Glutamatergic neuron (in vitro differentiated cells): ENCODE data around the gene TMX3. TPM values are rescaled to one million over a fixed set of nuclear protein-coding genes. Genes with fewer than 3 reads are reported as not detected.

Experiments
- DNase-seq: peaks from one replicate; pipeline ENCODE4 v3.0.0; 2022
- H3K27ac Mint-ChIP-seq: one replicate; pipeline ENCODE4 v1.8.0; 2020; ENCODE audit warnings: mild to moderate bottlenecking, mixed read lengths, inconsistent platforms; ENCODE audit not compliant: unreplicated experiment
- H3K27me3 Mint-ChIP-seq: one replicate; pipeline ENCODE4 v1.8.0; 2020; ENCODE audit warnings: mild to moderate bottlenecking, moderate library complexity, mixed read lengths, inconsistent platforms; ENCODE audit not compliant: unreplicated experiment
- H3K36me3 Mint-ChIP-seq: one replicate; pipeline ENCODE4 v1.8.0; 2020; ENCODE audit warnings: mild to moderate bottlenecking, mixed read lengths, inconsistent platforms; ENCODE audit not compliant: unreplicated experiment
- H3K4me1 Mint-ChIP-seq: one replicate; pipeline ENCODE4 v1.8.0; 2020; ENCODE audit warnings: mild to moderate bottlenecking, low read depth, mixed read lengths, inconsistent platforms; ENCODE audit not compliant: unreplicated experiment
- H3K4me3 Mint-ChIP-seq: one replicate; pipeline ENCODE4 v1.8.0; 2020; ENCODE audit warnings: mild to moderate bottlenecking, mixed read lengths, inconsistent platforms; ENCODE audit not compliant: unreplicated experiment
- H3K9me3 Mint-ChIP-seq: one replicate; pipeline ENCODE4 v1.8.0; 2020; ENCODE audit warnings: mild to moderate bottlenecking, moderate library complexity, mixed read lengths, inconsistent platforms; ENCODE audit not compliant: unreplicated experiment
- CTCF ChIP-seq: fragments of 200-600 bp; sonication (generic); IDR thresholded peaks from one replicate; pipeline ENCODE4 v1.5.0; 2021; ENCODE audit not compliant: partially characterized antibody, unreplicated experiment
- total RNA-seq: library from RNA; stranded (reverse); fragmentation: NEBNext Ultra II Directional; extraction: Animal tissue kit (Norgen Biotek cat#: 25700); gene quantifications from one replicate; pipeline ENCODE4 v1.2.1, GENCODE V29; 2021; ENCODE audit not compliant: unreplicated experiment

The TMX3 gene
- total RNA-seq, 1 donor from 2014 or later: 68.6 TPM

GRCh38 chr18:68701353-68701752 lies 13.6 kb downstream of the TMX3 start:
- Mint-ChIP-seq H3K4me1 (no peaks in the 10 kb centered on the region), H3K27ac (no peak overlapping the region), H3K27me3 (no peaks in the 10 kb centered on the region), H3K4me3 (no peak overlapping the region), H3K36me3 (no peaks in the 10 kb centered on the region), H3K9me3 (peaks cover 3% of the 10 kb centered on the region)
- DNase-seq: no peak
- no peak for TF ChIP-seq CTCF

- Mint-ChIP-seq H3K4me3 (no peak overlapping the region), H3K9me3 (no peaks in the 10 kb centered on the region), H3K4me1 (no peaks in the 10 kb centered on the region), H3K36me3 (peaks cover 15% of the 10 kb centered on the region), H3K27me3 (peaks cover 2% of the 10 kb centered on the region), H3K27ac (no peak overlapping the region)
- DNase-seq: no peak
- TF ChIP-seq CTCF: no peak
Measured at GRCh38 chr18:68699043-68699442, 15.9 kb downstream of the TMX3 start.

- DNase-seq: no peak
- H3K4me3 Mint-ChIP-seq: no peak overlapping the region
- peaks cover 2% of the 10 kb centered on the region for H3K27me3 Mint-ChIP-seq
- TF ChIP-seq CTCF: no peak
- H3K9me3 Mint-ChIP-seq: no peaks in the 10 kb centered on the region
- no peak overlapping the region for H3K27ac Mint-ChIP-seq
- H3K36me3 Mint-ChIP-seq: peaks cover 15% of the 10 kb centered on the region
- H3K4me1 Mint-ChIP-seq: no peaks in the 10 kb centered on the region
Measured at GRCh38 chr18:68696937-68697336, 18.0 kb downstream of the TMX3 start.

- no peaks in the 10 kb centered on the region for H3K9me3 Mint-ChIP-seq
- H3K27ac Mint-ChIP-seq: no peak overlapping the region
- no peak for DNase-seq
- H3K36me3 Mint-ChIP-seq: peaks cover 15% of the 10 kb centered on the region
- no peak overlapping the region for H3K4me3 Mint-ChIP-seq
- peaks cover 2% of the 10 kb centered on the region for H3K27me3 Mint-ChIP-seq
- no peak for TF ChIP-seq CTCF
- no peaks in the 10 kb centered on the region for H3K4me1 Mint-ChIP-seq
Measured at GRCh38 chr18:68694316-68694715, 20.6 kb downstream of the TMX3 start.

- H3K36me3 Mint-ChIP-seq: peaks cover 15% of the 10 kb centered on the region
- peaks cover 2% of the 10 kb centered on the region for H3K27me3 Mint-ChIP-seq
- no peak overlapping the region for H3K4me3 Mint-ChIP-seq
- no peak overlapping the region for H3K27ac Mint-ChIP-seq
- TF ChIP-seq CTCF: no peak
- H3K4me1 Mint-ChIP-seq: no peaks in the 10 kb centered on the region
- no peaks in the 10 kb centered on the region for H3K9me3 Mint-ChIP-seq
- no peak for DNase-seq
Measured at GRCh38 chr18:68693091-68693815, 21.7 kb downstream of the TMX3 start.
